K562 treated with DMSO at 1 percent for 4 hours (cell line): ENCODE measurements around the gene ITSN2. TPM values are rescaled to one million over a fixed set of nuclear protein-coding genes. Genes with fewer than 3 reads are reported as not detected.

Experiments used
- total RNA-seq: library from RNA; unstranded; fragments of 300-600 nt; gene quantifications from 2 replicates; pipeline ENCODE4 v1.2.3, GENCODE V29; 2022; ENCODE audit not compliant: insufficient read depth

Gene ITSN2
- 10.4 and 15.2 TPM in 2 replicates for total RNA-seq

DNA sequence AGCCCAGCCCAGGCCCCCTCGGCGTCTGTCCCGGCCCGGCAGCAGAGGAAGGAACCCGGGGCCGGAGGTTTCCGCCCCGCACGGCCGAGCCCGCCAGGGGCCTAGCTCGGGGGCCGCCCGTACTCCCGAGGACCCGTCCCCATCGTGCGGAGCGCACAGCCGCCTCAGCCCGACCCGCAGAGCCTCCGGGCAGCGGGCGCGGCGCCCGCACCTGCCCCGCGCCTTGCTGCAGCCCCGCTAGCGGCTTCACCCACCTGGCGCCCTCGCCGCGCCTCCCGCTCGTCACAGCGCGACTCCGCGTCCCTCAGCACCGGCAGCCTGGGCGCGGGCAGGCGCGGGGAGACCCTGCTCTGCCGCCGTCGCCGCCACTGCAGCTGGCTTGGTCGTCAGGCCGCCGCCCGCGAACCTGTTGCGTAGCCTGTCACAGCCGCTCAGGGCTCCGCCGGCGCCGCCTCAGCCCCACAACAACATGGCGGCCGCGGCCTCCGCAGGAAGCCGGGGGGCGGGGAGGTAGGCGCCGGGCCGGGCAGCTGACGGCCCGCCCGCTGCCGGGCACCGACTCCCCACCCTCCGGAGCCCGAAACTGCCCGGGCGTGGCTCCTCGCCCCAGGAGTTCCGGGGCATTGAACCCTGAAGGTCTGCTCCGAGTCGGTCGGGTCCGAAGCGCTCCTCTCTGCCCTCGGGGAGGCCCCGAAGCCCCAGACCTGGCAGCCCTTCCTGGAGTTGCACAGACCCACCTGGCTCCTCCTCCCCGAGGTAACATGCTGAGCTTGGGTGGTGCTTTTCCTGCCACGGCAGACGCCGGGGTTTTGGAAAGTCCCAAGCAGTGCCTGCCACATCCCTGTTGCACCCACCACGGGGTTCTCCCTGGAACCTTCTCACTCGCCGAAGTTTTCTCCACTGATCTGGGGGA is at the start of gene ITSN2:
Gene ITSN2, minus strand, starts transcription at position 487 of the 913 bp plus-strand sequence. CDS start 32,454 bp downstream, outside the sequence.

GRCh38 chr2:24174851-24175277 is 185.5 kb downstream of the ITSN2 start, which contains the start of gene FAM228A:
Gene FAM228A (plus strand): TSS chr2:24175053. CDS start chr2:24175481, 428 bp downstream.

Other genes starting within 250 kb of the ITSN2 start
- not detected in 2 replicates for gene PFN4, start 237.2 kb downstream of the ITSN2 start, total RNA-seq
- gene FAM228B, start 237.1 kb downstream of the ITSN2 start, total RNA-seq = 3.3 and 6.8 TPM in 2 replicates
- not detected in 2 replicates for gene FAM228A, start 185.5 kb downstream of the ITSN2 start, total RNA-seq
- gene NCOA1, start 130.7 kb upstream of the ITSN2 start, total RNA-seq = 11.0 and 14.6 TPM in 2 replicates